A549 (cell line): ENCODE results near the gene CD2AP. TPM values are rescaled to one million over a fixed set of nuclear protein-coding genes. Genes with fewer than 3 reads are reported as not detected.
"Not testable (repeated sequence)": the region's sequence is repeated elsewhere in the genome, so short reads cannot be mapped to it uniquely, and the experiment has no call there.

Experiments
- ATAC-seq, 2 experiments: fragments of 200-7000 bp in 1 of 2; fragments of >200 bp in 1 of 2; cut with Nextera tagmentation in 1 of 2; cut with Tn5 transposase in 1 of 2; 3 replicates each; pipeline versions ENCODE4 v1.8.0 to v1.9.1; 2018 to 2020; ENCODE audit warnings: mild to moderate bottlenecking in 1 of 2, moderate library complexity in 1 of 2
- CTCF ChIA-PET: fragments of 300-600 bp; sonication (Branson Sonifier 250); formaldehyde crosslinking; extraction: SDS; loops from one replicate; lab custom pipeline; 2021; ENCODE audit warnings: antibody characterized with exemption, inconsistent platforms; lab: Yijun Ruan, JAX
- POLR2A ChIA-PET: fragments of 350-600 bp; formaldehyde crosslinking; extraction: SDS; loops from one replicate; lab custom pipeline; 2021; ENCODE audit warnings: antibody characterized with exemption, inconsistent platforms; lab: Yijun Ruan, JAX
- DNase-seq, 2 experiments: peaks; one replicate each; pipeline versions ENCODE4 v3.0.0 to v3.0.0-alpha.2; 2011 to 2016; ENCODE audit warnings: low read depth in 1 of 2, low spot score in 1 of 2
- FAIRE-seq: peaks from 2 replicates; lab custom pipeline; 2011; peaks lifted over from hg19 to GRCh38; lab: Jason Lieb, UNC
- H3K27ac ChIP-seq, 2 experiments: fragments of >200 bp; sonication (Bioruptor Twin); formaldehyde crosslinking; 3 replicates each; pipeline ENCODE4 v1.5.1; 2016 to 2017
- H3K4me1 ChIP-seq: fragments of >200 bp; sonication (Bioruptor Twin); formaldehyde crosslinking; 3 replicates; pipeline ENCODE4 v1.6.1; 2016
- H3K4me2 ChIP-seq: fragments of >200 bp; sonication (Bioruptor Twin); formaldehyde crosslinking; 3 replicates; pipeline ENCODE4 v1.6.1; 2016
- H3K4me3 ChIP-seq: fragments of >200 bp; sonication (Bioruptor Twin); formaldehyde crosslinking; 3 replicates; pipeline ENCODE4 v1.5.1; 2016
- H3K9me3 ChIP-seq: fragments of >200 bp; sonication (Bioruptor Twin); formaldehyde crosslinking; 3 replicates; pipeline ENCODE4 v1.6.1; 2016
- CBX8 ChIP-seq: fragments of 200-600 bp; sonication (generic); IDR thresholded peaks from 2 replicates; pipeline ENCODE4 v1.6.1; 2016
- CEBPB ChIP-seq, 2 experiments: fragments of >200 bp in 1 of 2; sonication (Bioruptor Twin) in 1 of 2; formaldehyde crosslinking in 1 of 2; IDR thresholded peaks; 2 replicates each; pipeline ENCODE4 v1.6.1; 2012 to 2016
- CHD2 ChIP-seq: fragments of 150-350 bp; IDR thresholded peaks from 2 replicates; pipeline ENCODE4 v1.6.1; 2014; ENCODE audit warnings: low read length; ENCODE audit not compliant: partially characterized antibody
- CHD4 ChIP-seq: fragments of 200-600 bp; sonication (generic); IDR thresholded peaks from 2 replicates; pipeline ENCODE4 v1.6.1; 2016; ENCODE audit warnings: antibody characterized with exemption, mild to moderate bottlenecking, borderline replicate concordance
- E2F6 ChIP-seq: IDR thresholded peaks from 2 replicates; pipeline ENCODE4 v1.6.1; 2012; ENCODE audit warnings: low read depth, borderline replicate concordance
- EHF ChIP-seq: fragments of 250-450 bp; sonication (Bioruptor Pico); IDR thresholded peaks from 2 replicates; pipeline ENCODE4 v1.5.0; 2020; ENCODE audit warnings: mild to moderate bottlenecking
- FOSL2 ChIP-seq, 2 experiments: fragments of 450-650 bp in 1 of 2; fragments of >200 bp in 1 of 2; sonication (Bioruptor Twin) in 1 of 2; formaldehyde crosslinking; IDR thresholded peaks; 2 replicates each; pipeline versions ENCODE4 v1.5.0 to v1.6.1; 2016 to 2020; ENCODE audit warnings: mild to moderate bottlenecking in 1 of 2, moderate library complexity in 1 of 2
- HDAC2 ChIP-seq: fragments of 200-600 bp; sonication (generic); IDR thresholded peaks from 2 replicates; pipeline ENCODE4 v1.6.1; 2016
- HEYL ChIP-seq: fragments of 250-450 bp; sonication (Bioruptor Pico); IDR thresholded peaks from 2 replicates; pipeline ENCODE4 v1.8.0; 2021; ENCODE audit warnings: mild to moderate bottlenecking, moderate library complexity
- KDM1A ChIP-seq: fragments of 200-600 bp; sonication (generic); IDR thresholded peaks from 2 replicates; pipeline ENCODE4 v1.6.1; 2016; ENCODE audit warnings: low read depth, mild to moderate bottlenecking
- MAFK ChIP-seq: fragments of 450-650 bp; IDR thresholded peaks from 2 replicates; pipeline ENCODE4 v1.6.1; 2014; ENCODE audit not compliant: partially characterized antibody
- MYC ChIP-seq: IDR thresholded peaks from 2 replicates; pipeline ENCODE4 v1.6.1; 2012; ENCODE audit warnings: mild to moderate bottlenecking, inconsistent platforms, low read length, improper control_type of control experiment, borderline replicate concordance
- POLR2AphosphoS2 ChIP-seq: conservative IDR thresholded peaks from 2 replicates; pipeline ENCODE4 v1.6.1; 2012; ENCODE audit warnings: low read length, improper control_type of control experiment, inconsistent platforms
- SMC3 ChIP-seq: fragments of >200 bp; sonication (Bioruptor Twin); formaldehyde crosslinking; IDR thresholded peaks from 3 replicates; pipeline ENCODE4 v1.6.1; 2018; ENCODE audit warnings: inconsistent platforms
- SREBF2 ChIP-seq: fragments of 450-650 bp; IDR thresholded peaks from 2 replicates; pipeline ENCODE4 v1.6.1; 2014; ENCODE audit warnings: mild to moderate bottlenecking, moderate library complexity
- USF2 ChIP-seq: fragments of 450-650 bp; IDR thresholded peaks from 2 replicates; pipeline ENCODE4 v1.6.1; 2014; ENCODE audit warnings: antibody characterized with exemption
- ZNF302 ChIP-seq: fragments of 250-450 bp; sonication (Bioruptor Pico); IDR thresholded peaks from 2 replicates; pipeline ENCODE4 v1.9.0; 2021; ENCODE audit warnings: inconsistent platforms, mild to moderate bottlenecking, moderate library complexity
- WGBS: methylation state at CpG from one replicate; pipeline ENCODE4 v1.1.6; 2017; ENCODE audit errors: missing lambda C conversion rate; 5-methylcytosine and 5-hydroxymethylcytosine counted together
- polyA plus RNA-seq, 4 experiments: library from polyadenylated mRNA; depleted of rRNA in 3 of 4; stranded (reverse); fragments of >200 nt; fragmentation: RNase III in 1 of 4; extraction: RNeasy Plus Mini Kit Qiagen cat#74134 plus additional on column Dnase treatment in 1 of 4; gene quantifications; 2 replicates in 3 of 4; 3 replicates in 1 of 4; pipeline ENCODE4 v1.2.3, GENCODE V29; 2011 to 2017
- TF ChIP-seq, protein P1 (sequence below): IDR thresholded peaks from 2 replicates; pipeline ENCODE4 v1.6.1; 2012
- TF ChIP-seq, protein P2 (sequence below): fragments of >200 bp; sonication (Bioruptor Twin); formaldehyde crosslinking; IDR thresholded peaks from 3 replicates; pipeline ENCODE4 v1.5.1; 2016

CD2AP gene
- polyA plus RNA-seq, 2 of the 4 experiments (the other 2 are of a cell fraction) = 18.8 to 35.7 TPM

DNA sequence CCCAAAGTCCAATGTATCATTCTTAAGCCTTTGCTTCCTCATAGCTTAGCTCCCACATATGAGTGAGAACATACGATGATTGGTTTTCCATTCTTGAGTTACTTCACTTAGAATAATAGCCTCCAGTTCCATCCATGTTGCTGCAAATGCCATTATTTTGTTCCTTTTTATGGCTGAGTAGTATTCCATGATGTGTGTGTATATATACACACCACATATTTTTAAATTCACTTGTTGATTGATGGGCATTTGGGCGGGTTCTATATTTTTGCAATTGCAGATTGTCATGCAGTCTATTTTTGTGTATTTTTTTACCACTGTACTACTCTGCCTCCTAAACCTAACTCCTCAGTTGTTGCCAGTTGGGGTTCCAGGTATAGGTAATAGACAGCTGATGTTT is 74.7 kb downstream of the CD2AP start:
- H3K4me3 ChIP-seq = no peak overlapping the region
- H3K4me2 ChIP-seq = no peak overlapping the region
- H3K9me3 ChIP-seq = no peaks in the 10 kb centered on the region
- DNase-seq (no peak), FAIRE-seq (no peak), ATAC-seq (no peak)
- H3K27ac ChIP-seq = no peak overlapping the region
- H3K4me1 ChIP-seq = no peaks in the 10 kb centered on the region
- ChIA-PET POLR2A (no interaction called here), CTCF (no interaction called here)
- WGBS = 90% methylated on average over 2 of the region's 2 CpGs
- TF ChIP-seq ZNF302 (no peak), USF2 (no peak), POLR2AphosphoS2 (no peak), CHD4 (no peak), MYC (no peak), SMC3 (no peak), EHF (CRISPR knock-in tag) (no peak), CBX8 (no peak), FOSL2 (IDR thresholded peaks at IDR 0.05) (no peak), FOSL2 (CRISPR knock-in tag; IDR thresholded peaks at IDR 0.05) (no peak), SREBF2 (no peak), CHD2 (no peak)
- TF ChIP-seq, protein P1, sequence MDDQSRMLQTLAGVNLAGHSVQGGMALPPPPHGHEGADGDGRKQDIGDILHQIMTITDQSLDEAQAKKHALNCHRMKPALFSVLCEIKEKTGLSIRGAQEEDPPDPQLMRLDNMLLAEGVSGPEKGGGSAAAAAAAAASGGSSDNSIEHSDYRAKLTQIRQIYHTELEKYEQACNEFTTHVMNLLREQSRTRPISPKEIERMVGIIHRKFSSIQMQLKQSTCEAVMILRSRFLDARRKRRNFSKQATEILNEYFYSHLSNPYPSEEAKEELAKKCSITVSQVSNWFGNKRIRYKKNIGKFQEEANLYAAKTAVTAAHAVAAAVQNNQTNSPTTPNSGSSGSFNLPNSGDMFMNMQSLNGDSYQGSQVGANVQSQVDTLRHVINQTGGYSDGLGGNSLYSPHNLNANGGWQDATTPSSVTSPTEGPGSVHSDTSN = no peak

DNA sequence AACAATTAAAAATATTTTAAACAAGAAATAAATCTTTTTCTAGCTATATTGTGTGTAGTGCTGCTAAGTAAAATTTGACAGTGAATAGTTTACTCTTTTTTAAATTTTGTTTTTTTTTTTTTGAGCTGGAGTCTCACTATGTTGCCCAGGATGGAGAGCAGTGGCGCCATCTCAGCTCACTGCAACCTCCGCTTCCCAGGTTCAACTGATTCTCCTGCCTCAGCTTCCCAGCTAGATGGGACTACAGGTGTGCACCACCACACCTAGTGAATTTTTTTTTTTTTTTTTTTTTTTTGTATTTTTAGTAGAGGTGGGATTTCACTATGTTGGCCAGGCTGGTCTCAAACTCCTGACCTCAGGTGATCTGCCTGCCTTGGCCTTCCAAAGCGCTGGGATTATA is 75.7 kb downstream of the CD2AP start:
- H3K4me3 ChIP-seq, DNase-seq, H3K4me1 ChIP-seq, H3K9me3 ChIP-seq, POLR2A ChIA-PET, ATAC-seq, FAIRE-seq, H3K27ac ChIP-seq, H3K4me2 ChIP-seq: not testable (repeated sequence)
- 100% methylated on average over 3 of the region's 3 CpGs for WGBS
- CTCF ChIA-PET = interaction anchor here (0.8 kb wide), 1 partner anchor 9 kb away, joined by 3 read pairs; no protein-coding TSS in a partner anchor

GRCh38 chr6:47556459-47556858 is 78.9 kb downstream of the CD2AP start:
- FAIRE-seq, H3K9me3 ChIP-seq, ATAC-seq, H3K4me1 ChIP-seq, DNase-seq, H3K27ac ChIP-seq, H3K4me3 ChIP-seq, H3K4me2 ChIP-seq, POLR2A ChIA-PET: not testable (repeated sequence)
- CTCF ChIA-PET = interaction anchor here (0.6 kb wide), 1 partner anchor 13 kb away, joined by 4 read pairs; no protein-coding TSS in a partner anchor
- 86% methylated on average over 6 of the region's 6 CpGs for WGBS

GRCh38 chr6:47563162-47563561 is 85.6 kb downstream of the CD2AP start:
- TF ChIP-seq KDM1A (no peak), MAFK (peak; percentile 68), E2F6 (no peak), HEYL (CRISPR knock-in tag) (no peak), CEBPB (IDR thresholded peaks at IDR 0.05) (no peak), HDAC2 (no peak), SREBF2 (no peak)
- TF ChIP-seq, protein P2, sequence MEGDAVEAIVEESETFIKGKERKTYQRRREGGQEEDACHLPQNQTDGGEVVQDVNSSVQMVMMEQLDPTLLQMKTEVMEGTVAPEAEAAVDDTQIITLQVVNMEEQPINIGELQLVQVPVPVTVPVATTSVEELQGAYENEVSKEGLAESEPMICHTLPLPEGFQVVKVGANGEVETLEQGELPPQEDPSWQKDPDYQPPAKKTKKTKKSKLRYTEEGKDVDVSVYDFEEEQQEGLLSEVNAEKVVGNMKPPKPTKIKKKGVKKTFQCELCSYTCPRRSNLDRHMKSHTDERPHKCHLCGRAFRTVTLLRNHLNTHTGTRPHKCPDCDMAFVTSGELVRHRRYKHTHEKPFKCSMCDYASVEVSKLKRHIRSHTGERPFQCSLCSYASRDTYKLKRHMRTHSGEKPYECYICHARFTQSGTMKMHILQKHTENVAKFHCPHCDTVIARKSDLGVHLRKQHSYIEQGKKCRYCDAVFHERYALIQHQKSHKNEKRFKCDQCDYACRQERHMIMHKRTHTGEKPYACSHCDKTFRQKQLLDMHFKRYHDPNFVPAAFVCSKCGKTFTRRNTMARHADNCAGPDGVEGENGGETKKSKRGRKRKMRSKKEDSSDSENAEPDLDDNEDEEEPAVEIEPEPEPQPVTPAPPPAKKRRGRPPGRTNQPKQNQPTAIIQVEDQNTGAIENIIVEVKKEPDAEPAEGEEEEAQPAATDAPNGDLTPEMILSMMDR = no peak
- TF ChIP-seq, all 56 proteins: peak for 1
- no peak overlapping the region for H3K27ac ChIP-seq
- no peak overlapping the region for H3K4me3 ChIP-seq
- H3K4me2 ChIP-seq = no peak overlapping the region
- ChIA-PET POLR2A (no interaction called here), CTCF (interaction anchor here (0.6 kb wide), 1 partner anchor 907 kb away, joined by 4 read pairs; no protein-coding TSS in a partner anchor)
- DNase-seq = no peak
- ATAC-seq = no peak
- WGBS = 96% methylated on average over 3 of the region's 3 CpGs
- no peak for FAIRE-seq
- H3K4me1 ChIP-seq = 0 out of 3 replicates have a peak, but pooled peaks cover 3% of the 10 kb centered on the region
- H3K9me3 ChIP-seq = no peaks in the 10 kb centered on the region

GRCh38 chr6:47566602-47567001 is 89.0 kb downstream of the CD2AP start:
- CTCF ChIA-PET, H3K4me3 ChIP-seq, H3K4me2 ChIP-seq, ATAC-seq, DNase-seq, H3K9me3 ChIP-seq, POLR2A ChIA-PET, FAIRE-seq, H3K4me1 ChIP-seq, H3K27ac ChIP-seq: not testable (repeated sequence)
- 91% methylated on average over 3 of the region's 3 CpGs for WGBS
